Natural killer cell (primary cell): ENCODE data around the gene CEP112. TPM values are rescaled to one million over a fixed set of nuclear protein-coding genes. Genes with fewer than 3 reads are reported as not detected.

Experiments used
- ATAC-seq, 3 donors: fragments of 150-1000 bp in 2 of 3; fragments of 200-7000 bp in 1 of 3; cut with Tn5 transposase; 1 replicate in 1 of 3; 2 replicates in 2 of 3; pipeline ENCODE4 v1.10.0; 2021; ENCODE audit warnings: mild to moderate bottlenecking in 2 of 3, moderate library complexity in 2 of 3
- DNase-seq, 2 donors: peaks; one replicate each; pipeline versions ENCODE4 v3.0.0 to v3.0.0-alpha.2; 2013 to 2021; ENCODE audit warnings: mixed read lengths in 1 of 2
- H3K27ac ChIP-seq: one replicate; pipeline ENCODE4 v1.5.1; 2013; ENCODE audit warnings: mild to moderate bottlenecking, low read length
- H3K27me3 ChIP-seq: one replicate; pipeline ENCODE4 v1.6.1; 2013; ENCODE audit warnings: low read length; ENCODE audit not compliant: control insufficient read depth, insufficient read depth
- H3K36me3 ChIP-seq: one replicate; pipeline ENCODE4 v1.6.1; 2013; ENCODE audit warnings: low read length; ENCODE audit not compliant: control insufficient read depth, insufficient read depth
- H3K4me1 ChIP-seq: one replicate; pipeline ENCODE4 v1.6.1; 2013; ENCODE audit warnings: low read length; ENCODE audit not compliant: control insufficient read depth, insufficient read depth
- H3K4me3 ChIP-seq: one replicate; pipeline ENCODE4 v1.5.1; 2013; ENCODE audit warnings: low read length
- H3K9me3 ChIP-seq: one replicate; pipeline ENCODE4 v1.6.1; 2013; ENCODE audit warnings: low read length; ENCODE audit not compliant: control insufficient read depth, insufficient read depth
- H3K27ac Mint-ChIP-seq, 2 donors: one replicate each; pipeline ENCODE4 v1.8.0; 2022; ENCODE audit warnings: mild to moderate bottlenecking in 2 of 2, mixed read lengths in 2 of 2, moderate library complexity in 1 of 2
- H3K27me3 Mint-ChIP-seq, 2 donors: one replicate each; pipeline ENCODE4 v1.8.0; 2022; ENCODE audit warnings: low read depth in 2 of 2, mixed read lengths in 2 of 2
- H3K36me3 Mint-ChIP-seq: one replicate; pipeline ENCODE4 v1.8.0; 2022; ENCODE audit warnings: mixed read lengths
- H3K4me1 Mint-ChIP-seq, 2 donors: one replicate each; pipeline ENCODE4 v1.8.0; 2022; ENCODE audit warnings: mixed read lengths in 2 of 2
- H3K4me3 Mint-ChIP-seq: one replicate; pipeline ENCODE4 v1.8.0; 2022; ENCODE audit warnings: mild to moderate bottlenecking, moderate library complexity, mixed read lengths
- H3K9me3 Mint-ChIP-seq, 2 donors: one replicate each; pipeline ENCODE4 v1.8.0; 2022; ENCODE audit warnings: mixed read lengths in 2 of 2
- WGBS: methylation state at CpG from one replicate; pipeline ENCODE4 v1.1.7; 2013; ENCODE audit warnings: missing lambda C conversion rate; ENCODE audit not compliant: insufficient coverage; 5-methylcytosine and 5-hydroxymethylcytosine counted together
- intact Hi-C: fragments of 100-400 bp; cut with micrococcal nuclease; formaldehyde crosslinking; loops from one replicate; pipeline ENCODE4 v1.14.2; 2022
- total RNA-seq, 4 donors: library from RNA; stranded (reverse); fragments of 120-200 nt in 1 of 4; gene quantifications; one replicate each; pipeline versions ENCODE4 v1.2.3 to v1.2.4, GENCODE V29; 2013 to 2022
- TF ChIP-seq, protein P1 (sequence below): fragments of 200-600 bp; IDR thresholded peaks from one replicate; pipeline ENCODE4 v1.8.0; 2022; ENCODE audit warnings: antibody characterized with exemption

CEP112 gene
- total RNA-seq, 3 donors from 2014 or later (not counting 1 experiment from before 2014, with no cell fraction given): 0.60 to 1.1 (median 0.85) TPM

DNA sequence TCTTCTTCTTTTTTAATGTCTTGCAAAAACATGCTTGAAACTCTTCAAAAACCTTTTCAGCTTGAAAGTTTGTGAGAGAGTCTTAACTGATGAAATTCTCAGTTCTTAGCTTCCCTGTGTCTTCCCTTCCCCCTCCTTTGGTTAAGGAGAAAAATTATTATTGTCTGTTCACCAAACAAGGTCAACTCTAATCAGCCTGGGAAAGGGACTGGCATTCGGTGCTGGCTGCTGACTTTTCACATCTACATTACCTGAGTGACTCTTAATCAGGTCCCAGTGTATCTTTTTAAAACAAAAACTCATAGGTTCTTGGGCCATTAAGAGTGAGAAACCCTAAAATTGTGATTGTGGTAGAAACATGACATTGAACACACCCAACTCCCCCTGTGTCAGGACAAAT is 591.4 kb downstream of the CEP112 start:
- no peaks in the 10 kb centered on the region for H3K36me3 ChIP-seq
- peaks cover 8 to 16% of the 10 kb centered on the region in 2 donors for H3K27me3 Mint-ChIP-seq
- intact Hi-C loops: no loop called here
- H3K4me3 Mint-ChIP-seq: no peak overlapping the region
- H3K4me1 ChIP-seq: no peaks in the 10 kb centered on the region
- H3K27ac ChIP-seq: no peak overlapping the region
- H3K4me3 ChIP-seq: no peak overlapping the region
- WGBS: 100% methylated on average over 1 of the region's 1 CpG
- H3K9me3 ChIP-seq: no peaks in the 10 kb centered on the region
- H3K4me1 Mint-ChIP-seq: no peaks in the 10 kb centered on the region
- DNase-seq (no peak), ATAC-seq (no peak)
- H3K27ac Mint-ChIP-seq: no peak overlapping the region
- H3K9me3 Mint-ChIP-seq: no peaks in the 10 kb centered on the region
- H3K36me3 Mint-ChIP-seq: no peaks in the 10 kb centered on the region
- H3K27me3 ChIP-seq: no peaks in the 10 kb centered on the region
- TF ChIP-seq, protein P1, sequence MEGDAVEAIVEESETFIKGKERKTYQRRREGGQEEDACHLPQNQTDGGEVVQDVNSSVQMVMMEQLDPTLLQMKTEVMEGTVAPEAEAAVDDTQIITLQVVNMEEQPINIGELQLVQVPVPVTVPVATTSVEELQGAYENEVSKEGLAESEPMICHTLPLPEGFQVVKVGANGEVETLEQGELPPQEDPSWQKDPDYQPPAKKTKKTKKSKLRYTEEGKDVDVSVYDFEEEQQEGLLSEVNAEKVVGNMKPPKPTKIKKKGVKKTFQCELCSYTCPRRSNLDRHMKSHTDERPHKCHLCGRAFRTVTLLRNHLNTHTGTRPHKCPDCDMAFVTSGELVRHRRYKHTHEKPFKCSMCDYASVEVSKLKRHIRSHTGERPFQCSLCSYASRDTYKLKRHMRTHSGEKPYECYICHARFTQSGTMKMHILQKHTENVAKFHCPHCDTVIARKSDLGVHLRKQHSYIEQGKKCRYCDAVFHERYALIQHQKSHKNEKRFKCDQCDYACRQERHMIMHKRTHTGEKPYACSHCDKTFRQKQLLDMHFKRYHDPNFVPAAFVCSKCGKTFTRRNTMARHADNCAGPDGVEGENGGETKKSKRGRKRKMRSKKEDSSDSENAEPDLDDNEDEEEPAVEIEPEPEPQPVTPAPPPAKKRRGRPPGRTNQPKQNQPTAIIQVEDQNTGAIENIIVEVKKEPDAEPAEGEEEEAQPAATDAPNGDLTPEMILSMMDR: no peak

DNA sequence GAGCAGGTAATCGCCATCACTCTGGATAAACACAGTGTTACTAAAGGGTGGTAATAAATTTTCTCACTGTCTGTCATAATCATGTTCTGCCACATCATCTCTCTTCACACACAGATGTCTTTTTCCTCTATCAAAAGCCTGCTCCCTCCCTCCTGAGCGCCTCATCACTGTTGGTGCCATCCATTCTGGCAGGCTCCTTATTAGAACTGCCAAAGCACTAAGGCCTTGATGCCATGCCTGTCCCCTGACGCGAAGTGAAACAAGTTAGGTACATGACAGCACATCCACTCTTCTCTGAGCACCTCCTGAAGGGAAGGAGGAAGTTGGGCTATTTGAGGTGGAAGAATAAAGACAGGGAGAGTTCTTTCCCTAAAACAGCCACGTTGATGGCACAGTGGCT is 592.3 kb downstream of the CEP112 start:
- Histone ChIP-seq H3K27me3 (no peaks in the 10 kb centered on the region), H3K9me3 (no peaks in the 10 kb centered on the region), H3K4me1 (no peaks in the 10 kb centered on the region), H3K4me3 (no peak overlapping the region), H3K27ac (no peak overlapping the region), H3K36me3 (no peaks in the 10 kb centered on the region)
- WGBS: 73% methylated on average over 3 of the region's 5 CpGs
- no peak for DNase-seq
- Mint-ChIP-seq H3K4me1 (no peaks in the 10 kb centered on the region), H3K27me3 (peaks cover 8 to 19% of the 10 kb centered on the region in 2 donors), H3K9me3 (no peaks in the 10 kb centered on the region), H3K36me3 (no peaks in the 10 kb centered on the region), H3K27ac (no peak overlapping the region), H3K4me3 (no peak overlapping the region)
- TF ChIP-seq, protein P1: no peak
- no peak for ATAC-seq
- intact Hi-C loops: no loop called here

DNA sequence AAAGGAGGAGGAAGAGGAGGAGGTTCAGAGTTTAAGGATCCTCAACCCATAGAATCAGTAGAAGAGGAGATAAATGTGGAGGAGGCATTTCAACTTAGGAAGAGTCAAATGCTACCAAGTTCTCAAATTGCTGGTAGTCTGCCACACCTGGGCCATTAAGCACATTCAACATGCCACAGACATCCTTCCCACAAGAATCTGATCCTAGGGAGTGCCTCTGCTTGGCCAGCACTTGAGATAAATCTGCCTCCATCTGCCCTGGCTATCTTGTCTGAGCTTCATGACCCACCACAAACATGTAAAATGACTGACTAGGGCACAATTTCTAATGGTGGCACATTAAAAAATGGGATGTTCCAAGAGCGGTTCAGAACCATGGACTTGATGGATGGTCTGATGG is 593.2 kb downstream of the CEP112 start:
- H3K27me3 ChIP-seq: peaks cover 3% of the 10 kb centered on the region
- DNase-seq: no peak
- peaks cover 16 to 28% of the 10 kb centered on the region in 2 donors for H3K27me3 Mint-ChIP-seq
- H3K27ac Mint-ChIP-seq: no peak overlapping the region
- no peaks in the 10 kb centered on the region for H3K9me3 Mint-ChIP-seq
- H3K9me3 ChIP-seq: no peaks in the 10 kb centered on the region
- no peaks in the 10 kb centered on the region for H3K36me3 Mint-ChIP-seq
- no peak overlapping the region for H3K4me3 ChIP-seq
- no peaks in the 10 kb centered on the region for H3K36me3 ChIP-seq
- intact Hi-C loops: no loop called here
- TF ChIP-seq, protein P1: no peak
- no peak for ATAC-seq
- WGBS: 94% methylated on average over 1 of the region's 1 CpG
- H3K4me1 ChIP-seq: no peaks in the 10 kb centered on the region
- H3K4me1 Mint-ChIP-seq: peaks cover 5 to 6% of the 10 kb centered on the region in 2 donors
- no peak overlapping the region for H3K27ac ChIP-seq
- H3K4me3 Mint-ChIP-seq: no peak overlapping the region

DNA sequence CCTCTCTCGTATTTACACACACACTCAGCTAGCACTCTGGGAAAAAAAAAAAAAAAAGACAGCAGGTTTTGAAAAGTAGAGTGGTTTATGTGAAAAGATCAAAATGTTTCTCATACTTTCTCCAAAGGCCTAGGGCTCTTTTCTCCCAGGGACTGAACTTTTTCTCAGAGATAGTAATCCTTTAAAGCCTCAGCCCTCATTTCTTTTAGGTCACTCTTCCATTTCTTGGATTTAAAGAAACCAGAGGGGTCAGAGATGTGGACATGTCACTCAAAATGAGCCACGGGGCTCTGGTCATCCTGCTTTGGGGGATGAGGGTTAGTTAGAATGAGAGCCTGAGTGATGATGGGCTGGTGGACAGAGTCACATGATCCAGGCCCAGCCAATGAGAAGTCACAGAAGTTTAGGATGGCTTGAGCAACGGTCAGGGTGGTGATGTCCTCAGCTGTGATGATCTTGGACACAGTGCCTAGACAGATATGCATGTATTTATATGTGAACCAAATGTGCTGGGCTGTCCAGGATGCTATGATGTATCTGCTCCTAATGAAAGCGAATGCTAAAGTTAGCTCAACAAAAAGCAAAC is 596.8 kb downstream of the CEP112 start:
- Mint-ChIP-seq H3K4me3 (no peak overlapping the region), H3K9me3 (no peaks in the 10 kb centered on the region), H3K27me3 (peaks cover 13 to 29% of the 10 kb centered on the region in 2 donors), H3K4me1 (peaks cover 6 to 10% of the 10 kb centered on the region in 2 donors), H3K27ac (no peak overlapping the region), H3K36me3 (no peaks in the 10 kb centered on the region)
- Histone ChIP-seq H3K27me3 (peaks cover 3% of the 10 kb centered on the region), H3K27ac (no peak overlapping the region), H3K9me3 (no peaks in the 10 kb centered on the region), H3K4me3 (no peak overlapping the region), H3K36me3 (no peaks in the 10 kb centered on the region), H3K4me1 (no peaks in the 10 kb centered on the region)
- ATAC-seq (no peak), DNase-seq (no peak)
- TF ChIP-seq, protein P1: no peak
- intact Hi-C loops: no loop called here
- WGBS: 75% methylated on average over 3 of the region's 4 CpGs
